Hematopoietic multipotent progenitor cell treated with erythropoietin and hydrocortisone succinate and interleukin-3 and kit ligand, for 17 days (in vitro differentiated cells): ENCODE results near the gene RNF31.

Experiments used
- DNase-seq: peaks from one replicate; pipeline ENCODE4 v3.0.0-alpha.2; 2015; ENCODE audit warnings: low spot score

Gene RNF31

DNA sequence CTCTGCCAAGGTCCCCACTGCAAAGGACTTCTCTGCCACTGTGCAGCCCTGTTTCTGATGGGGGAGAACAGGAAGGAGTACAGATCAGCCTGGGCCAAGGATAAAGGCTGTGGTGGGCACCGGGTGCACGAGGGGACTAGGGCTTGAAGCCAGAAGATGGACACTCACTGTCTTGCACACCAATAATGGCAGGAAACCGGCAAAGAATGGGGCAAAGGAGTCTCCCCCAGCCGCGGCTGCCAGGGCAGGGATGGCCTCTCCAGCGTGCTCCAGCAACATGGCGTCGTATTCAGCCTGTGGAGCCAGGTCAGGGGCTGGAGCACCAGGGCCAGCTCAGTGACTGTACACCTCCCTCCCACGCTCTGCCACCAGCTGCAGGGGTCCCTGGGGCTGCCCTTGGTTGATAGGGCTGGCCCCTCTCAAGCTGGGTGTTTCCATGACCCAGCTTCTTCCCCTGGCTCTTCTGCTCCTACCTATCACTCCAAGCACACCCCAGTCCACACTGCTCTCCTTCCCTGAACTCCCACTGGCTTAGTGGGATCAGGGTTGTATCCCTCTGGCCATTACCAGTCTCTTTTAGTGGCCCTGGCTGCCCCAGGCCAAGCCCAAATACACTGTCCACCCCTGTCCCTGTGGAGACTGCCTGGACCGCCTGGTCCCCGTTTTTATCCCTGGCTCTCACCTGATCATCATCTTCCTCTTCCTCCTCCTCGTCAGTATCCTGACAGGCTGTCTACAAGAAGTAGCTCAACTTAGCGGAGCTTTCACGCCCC lies 35.0 kb downstream of the RNF31 start:
- no peak for DNase-seq

- DNase-seq = no peak
These were observed 35.8 kb downstream of the RNF31 start for GRCh38 chr14:24183014-24183481.

- DNase-seq = no peak
These were observed 37.0 kb downstream of the RNF31 start for GRCh38 chr14:24184104-24184970.

- DNase-seq = no peak
These were observed 37.7 kb downstream of the RNF31 start for GRCh38 chr14:24185026-24185425.

DNA sequence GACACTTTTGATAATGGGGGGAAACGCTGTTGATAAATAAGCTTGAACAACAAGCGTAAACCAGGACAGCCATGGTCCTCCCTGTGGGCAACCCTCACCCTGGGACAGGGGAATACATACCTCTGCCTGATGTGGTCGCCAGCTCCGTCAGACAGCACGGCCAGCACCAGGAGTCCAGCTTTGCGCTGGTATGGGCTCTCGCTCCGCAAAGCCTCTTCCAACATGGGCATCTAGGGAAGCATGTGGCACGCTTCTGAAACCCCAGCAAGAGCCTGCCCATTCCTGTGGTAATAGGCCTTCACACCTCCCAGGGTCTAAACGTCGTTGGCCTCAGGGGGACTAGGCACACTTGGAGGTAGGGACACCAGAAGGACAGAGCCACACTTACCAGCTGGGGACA lies 38.4 kb downstream of the RNF31 start:
- no peak for DNase-seq

- DNase-seq = no peak
These were observed 39.7 kb downstream of the RNF31 start for GRCh38 chr14:24186831-24187538.

GRCh38 chr14:24187539-24187915 lies 40.2 kb downstream of the RNF31 start:
- no peak for DNase-seq

GRCh38 chr14:24188251-24189058 lies 41.2 kb downstream of the RNF31 start, which contains the start of gene IPO4:
Gene IPO4, minus strand, starts transcription at chr14:24188816. Its CDS starts 29 bp downstream, at chr14:24188787.
- DNase-seq = peak; percentile 78

GRCh38 chr14:24189059-24189375 lies 41.7 kb downstream of the RNF31 start:
- DNase-seq = no peak

- no peak for DNase-seq
These were observed 42.2 kb downstream of the RNF31 start for GRCh38 chr14:24189460-24189859.

DNA sequence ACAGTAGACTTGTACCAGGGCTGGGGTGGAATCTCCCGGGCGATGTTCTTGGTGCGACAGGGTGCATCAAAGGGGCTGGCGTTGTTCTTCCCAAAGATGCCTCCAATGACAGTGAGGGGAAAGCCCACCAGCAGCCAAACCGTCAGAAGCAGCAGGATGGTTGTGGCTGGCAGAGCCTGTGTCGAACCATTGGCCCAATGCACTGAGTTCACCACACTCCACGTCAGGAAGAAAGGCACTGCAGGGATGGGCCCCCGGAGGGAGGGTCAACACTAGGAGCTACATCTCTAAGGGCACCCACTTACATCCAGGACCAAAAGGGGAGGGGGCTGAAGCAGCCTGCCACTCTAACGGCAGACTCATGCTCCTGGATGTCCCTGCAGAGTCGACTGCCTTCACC lies 43.1 kb downstream of the RNF31 start:
- no peak for DNase-seq

- no peak for DNase-seq
These were observed 45.6 kb downstream of the RNF31 start for GRCh38 chr14:24192933-24193332.

DNA sequence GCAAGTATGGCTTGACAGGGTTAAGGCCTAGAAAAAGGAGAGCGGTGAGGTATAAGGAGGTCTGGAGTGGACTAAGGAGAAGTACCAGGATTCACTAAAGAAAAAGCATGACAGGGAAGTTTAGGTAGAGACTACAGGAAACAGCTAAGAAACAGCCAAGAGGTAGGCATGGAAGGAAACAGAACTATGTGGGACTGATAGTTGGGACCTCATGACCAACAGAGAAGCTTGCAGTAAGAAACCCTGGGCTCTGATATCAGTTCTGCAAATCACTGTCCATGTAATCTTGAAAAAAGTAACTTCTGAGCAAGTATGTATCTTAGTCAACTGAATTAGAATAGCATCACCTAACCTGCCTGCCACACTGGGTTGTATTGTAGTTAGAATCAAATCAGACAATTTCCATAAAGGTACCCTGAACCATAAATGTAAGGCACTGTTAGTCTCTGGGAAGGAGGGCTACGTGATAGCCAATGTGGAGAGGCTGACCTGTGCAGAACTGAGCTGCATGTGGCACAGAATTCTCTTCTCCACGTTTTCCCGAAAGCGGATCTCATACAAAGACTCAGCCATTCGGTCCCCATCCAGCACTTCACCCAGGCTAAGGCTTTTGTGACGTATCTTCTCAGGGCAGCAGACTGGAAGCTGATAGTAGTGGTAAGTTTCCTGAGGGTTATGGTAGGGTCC lies 47.0 kb downstream of the RNF31 start:
- no peak for DNase-seq

GRCh38 chr14:24194873-24195185 lies 47.5 kb downstream of the RNF31 start:
- DNase-seq = no peak

GRCh38 chr14:24195186-24196070 lies 48.1 kb downstream of the RNF31 start, which contains the start of gene TM9SF1:
Gene TM9SF1, minus strand, starts transcription at chr14:24195441. Its CDS starts 422 bp downstream, at chr14:24195019.
- peak; percentile 77 for DNase-seq

DNA sequence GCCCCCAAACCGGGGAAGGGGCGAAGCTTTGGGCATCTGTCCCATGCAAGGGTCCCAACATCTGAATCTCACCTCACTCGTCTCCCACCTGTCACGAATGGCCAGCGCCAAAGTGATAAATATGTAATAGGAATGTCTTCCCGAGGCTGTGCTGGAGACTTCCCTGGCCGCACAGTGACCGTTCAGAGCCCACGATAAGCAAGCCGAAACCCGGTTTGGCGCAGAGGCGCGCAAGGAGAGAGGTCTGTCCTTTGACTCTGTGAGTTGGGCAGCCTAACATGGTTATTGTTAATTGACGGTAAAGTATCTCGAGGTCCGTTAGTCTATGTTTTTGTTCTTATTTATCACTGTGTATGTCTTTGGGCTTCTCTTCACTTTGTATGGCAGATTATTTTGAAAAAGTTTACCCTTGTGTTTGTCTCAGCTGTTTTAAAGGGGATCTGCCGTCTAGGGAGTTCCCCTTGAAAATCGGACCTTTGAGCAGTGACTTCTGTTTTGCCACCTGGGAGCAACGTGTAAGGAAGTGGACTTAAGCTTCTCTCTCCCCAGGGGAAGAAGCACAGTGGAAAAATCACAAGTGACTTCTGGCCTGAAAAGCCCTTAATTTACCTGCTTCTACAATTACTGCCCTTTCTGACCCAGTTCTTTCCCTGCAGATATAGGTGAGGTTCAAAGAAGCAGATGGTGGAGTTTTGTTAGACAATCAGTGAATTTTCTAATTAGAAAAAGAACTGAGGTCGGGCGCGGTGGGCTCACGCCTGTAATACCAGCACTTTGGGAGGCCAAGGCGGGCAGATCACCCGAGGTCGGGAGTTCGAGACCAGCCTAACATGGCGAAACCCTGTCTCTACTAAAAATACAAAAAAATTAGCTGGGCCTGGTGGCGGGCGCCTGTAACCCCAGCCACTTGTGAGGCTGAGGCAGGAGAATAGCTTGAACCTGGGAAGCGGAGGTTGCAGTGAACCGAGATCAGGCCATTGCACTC lies 49.1 kb downstream of the RNF31 start:
- DNase-seq = peak; percentile 34

GRCh38 chr14:24197056-24197450 lies 49.8 kb downstream of the RNF31 start:
- no peak for DNase-seq

GRCh38 chr14:24198814-24199524 lies 51.7 kb downstream of the RNF31 start:
- DNase-seq = no peak
